Right lobe of liver (tissue), 4 donors: Measurements from ENCODE around the gene UFD1.

Experiments used
- POLR2A ChIP-seq: fragments of 450-650 bp; IDR thresholded peaks from one replicate; pipeline ENCODE4 v1.6.1; 2017; ENCODE audit warnings: antibody characterized with exemption, mild to moderate bottlenecking
- TF ChIP-seq, protein P1 (sequence below), 4 donors: fragments of 200-600 bp in 3 of 4; fragments of 450-650 bp in 1 of 4; IDR thresholded peaks; one replicate each; pipeline versions ENCODE4 v1.5.1 to v1.8.0; 2016 to 2022; ENCODE audit warnings: antibody characterized with exemption in 4 of 4, mild to moderate bottlenecking in 2 of 4
- donor health status: DM: no; HTN: no; CAD: no.
- donor health status: DM: no; HTN: no; CAD: no.
- donor health status: DM: no; HTN: yes; CAD: no.

DNA sequence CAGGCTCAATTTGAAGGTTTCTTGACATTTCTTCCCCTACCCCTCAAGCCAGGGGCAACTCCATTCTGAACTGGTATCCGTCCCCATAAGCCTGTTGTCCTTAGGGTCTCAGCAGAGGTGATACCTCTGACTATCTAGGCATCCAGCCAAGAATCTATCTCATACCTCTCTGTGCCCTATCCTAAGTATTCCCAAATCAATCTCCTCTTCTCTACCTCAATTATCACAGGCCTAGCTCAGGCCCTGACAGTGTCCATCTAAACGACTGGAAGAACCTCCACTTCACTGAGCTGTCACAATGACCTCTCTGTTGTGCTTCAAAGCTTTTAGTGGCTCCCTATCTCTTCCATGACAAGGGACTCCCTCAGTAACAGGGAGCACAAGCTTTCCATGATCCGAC, 74.3 kb downstream of the UFD1 start:
- TF ChIP-seq, protein P1, sequence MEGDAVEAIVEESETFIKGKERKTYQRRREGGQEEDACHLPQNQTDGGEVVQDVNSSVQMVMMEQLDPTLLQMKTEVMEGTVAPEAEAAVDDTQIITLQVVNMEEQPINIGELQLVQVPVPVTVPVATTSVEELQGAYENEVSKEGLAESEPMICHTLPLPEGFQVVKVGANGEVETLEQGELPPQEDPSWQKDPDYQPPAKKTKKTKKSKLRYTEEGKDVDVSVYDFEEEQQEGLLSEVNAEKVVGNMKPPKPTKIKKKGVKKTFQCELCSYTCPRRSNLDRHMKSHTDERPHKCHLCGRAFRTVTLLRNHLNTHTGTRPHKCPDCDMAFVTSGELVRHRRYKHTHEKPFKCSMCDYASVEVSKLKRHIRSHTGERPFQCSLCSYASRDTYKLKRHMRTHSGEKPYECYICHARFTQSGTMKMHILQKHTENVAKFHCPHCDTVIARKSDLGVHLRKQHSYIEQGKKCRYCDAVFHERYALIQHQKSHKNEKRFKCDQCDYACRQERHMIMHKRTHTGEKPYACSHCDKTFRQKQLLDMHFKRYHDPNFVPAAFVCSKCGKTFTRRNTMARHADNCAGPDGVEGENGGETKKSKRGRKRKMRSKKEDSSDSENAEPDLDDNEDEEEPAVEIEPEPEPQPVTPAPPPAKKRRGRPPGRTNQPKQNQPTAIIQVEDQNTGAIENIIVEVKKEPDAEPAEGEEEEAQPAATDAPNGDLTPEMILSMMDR (IDR thresholded peaks at IDR 0.05): no peak
- no peak for TF ChIP-seq POLR2A
